Nucleus accumbens (tissue), 56 donors: ENCODE results near the gene DIPK1C.
A peak's percentile ranks its signal among the peaks of the same experiment; 100 is the strongest.

Experiments
- DNase-seq, 56 donors: peaks; one replicate each; lab custom pipeline; 2025; lab: John Stamatoyannopoulos, UW

Gene DIPK1C

DNA sequence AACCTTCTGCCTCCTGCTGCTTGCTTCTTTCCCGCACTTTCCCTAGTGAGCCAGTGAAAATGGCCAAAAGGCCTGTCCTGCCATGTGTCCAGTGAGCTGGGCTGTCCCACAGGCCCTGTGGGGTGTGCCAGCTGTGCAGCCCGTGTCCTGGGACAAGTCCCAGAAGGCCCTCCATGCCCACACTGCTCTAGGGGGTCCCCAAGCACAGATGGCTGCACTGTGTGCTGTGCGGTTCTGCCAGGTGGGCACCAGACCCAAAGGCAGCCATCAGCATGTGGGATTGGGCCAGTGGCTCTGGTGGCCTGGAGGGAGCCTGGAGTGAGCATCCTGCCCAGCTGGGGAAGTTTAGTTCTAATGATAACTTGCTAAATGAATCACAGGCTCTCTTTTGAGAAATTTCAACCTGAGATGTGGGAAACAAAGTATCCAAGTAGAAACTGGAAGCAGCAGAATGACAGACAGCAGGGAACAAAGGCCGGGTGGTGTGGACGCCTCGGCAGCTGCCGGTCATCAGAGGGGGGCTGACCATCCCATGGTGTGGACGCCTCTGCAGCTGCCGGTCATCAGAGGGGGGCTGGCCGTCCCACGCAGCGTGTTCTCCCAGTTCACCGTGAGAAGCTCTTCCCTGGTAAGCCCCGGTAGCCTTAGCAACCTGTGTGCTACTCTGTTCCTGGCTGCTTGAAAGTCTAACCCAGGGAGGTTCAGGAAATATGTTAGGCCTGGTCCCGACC is 29.2 kb upstream of the DIPK1C start:
- peak in 6 of 56 donors; percentile 13 to 36 (median 30) for DNase-seq

DNA sequence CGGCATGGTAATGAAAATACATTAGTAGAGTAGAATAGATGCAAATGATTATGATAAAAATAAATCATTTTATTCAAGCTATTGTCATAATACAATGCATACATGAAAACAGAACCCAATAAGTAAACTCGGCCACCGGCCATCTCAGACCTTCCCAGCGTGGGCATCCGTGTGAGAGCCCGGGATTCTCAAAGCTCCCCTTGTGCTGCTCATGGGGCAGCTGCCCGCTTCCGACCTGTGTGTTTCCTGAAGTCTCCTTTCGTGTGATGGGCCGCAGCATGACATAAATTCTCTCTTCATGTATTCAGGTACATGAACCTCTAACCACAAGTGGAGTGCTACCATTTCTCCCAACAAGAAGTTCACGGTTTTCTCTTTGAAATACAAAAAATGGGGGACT is 25.6 kb upstream of the DIPK1C start:
- no peak for DNase-seq

DNA sequence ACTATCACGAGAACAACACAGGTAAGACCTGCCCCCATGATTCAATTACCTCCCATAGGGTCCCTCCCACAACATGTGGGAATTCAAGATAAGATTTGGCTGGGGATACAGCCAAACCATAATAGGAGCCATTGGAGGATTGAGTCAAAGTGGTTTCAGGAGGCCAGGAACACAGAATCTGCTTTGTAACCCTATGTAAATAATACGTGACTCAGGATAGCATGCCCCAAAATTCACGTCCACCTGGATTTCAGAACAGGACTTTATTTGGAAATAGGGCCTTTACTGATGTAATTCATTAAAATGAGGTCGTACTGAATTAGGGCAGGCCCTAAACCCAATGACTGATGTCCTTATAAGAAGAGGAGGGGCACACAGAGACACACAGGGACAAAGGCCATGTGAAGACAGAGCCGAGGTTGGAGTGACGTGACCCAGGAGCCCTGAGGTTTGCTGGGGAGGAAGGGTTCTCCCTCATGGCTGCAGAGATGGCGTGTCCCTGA is 23.1 kb upstream of the DIPK1C start:
- DNase-seq, result no peak

DNA sequence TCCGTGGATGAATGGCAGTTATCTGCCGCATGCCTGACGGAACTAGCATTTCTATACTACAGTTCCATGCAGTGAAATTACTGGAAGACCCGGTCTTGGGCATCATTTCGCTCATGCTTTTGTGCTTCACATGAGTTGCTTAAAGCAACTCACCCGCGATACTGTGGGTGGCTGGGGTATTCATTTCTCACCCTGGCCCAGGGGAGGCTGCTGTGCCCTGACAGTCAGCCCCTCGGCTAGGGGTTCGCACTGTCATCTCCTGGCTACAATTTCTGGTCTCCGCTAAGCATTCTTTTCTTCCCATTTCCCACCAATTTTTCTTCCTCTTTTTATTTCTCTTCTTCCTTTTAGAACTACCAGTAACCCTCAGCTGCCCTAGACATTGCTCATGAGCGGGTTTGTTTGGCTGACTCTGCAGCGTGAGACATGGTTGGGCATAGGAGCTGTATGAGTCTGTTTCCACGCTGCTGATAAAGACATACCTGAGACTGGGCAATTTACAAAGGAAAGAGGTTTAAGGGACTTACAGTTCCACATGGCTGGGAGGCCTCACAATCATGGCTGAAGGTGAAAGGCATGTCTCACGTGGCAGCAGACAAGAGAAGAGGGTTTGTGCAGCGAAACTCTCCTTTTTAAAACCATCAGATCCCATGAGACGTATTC is 22.5 kb upstream of the DIPK1C start:
- no peak for DNase-seq

DNA sequence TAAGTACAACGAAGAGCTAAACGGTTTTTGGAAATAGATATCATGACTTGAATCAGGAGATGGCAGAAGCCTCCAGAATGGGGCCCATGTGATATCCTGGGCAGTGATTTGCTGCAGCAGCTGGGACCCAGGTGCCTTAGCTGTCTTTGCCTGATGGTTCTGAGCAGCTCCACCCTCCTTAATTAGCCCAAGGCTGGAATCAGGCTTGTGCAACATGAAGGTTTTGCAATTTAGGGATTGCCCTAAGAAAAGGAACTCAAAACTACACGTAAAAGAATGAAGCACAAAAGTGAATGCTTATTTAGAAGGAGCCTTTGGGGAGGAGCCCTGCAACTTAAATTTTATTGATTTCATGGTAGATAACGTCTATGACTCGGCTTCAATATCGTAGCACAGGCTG is 21.8 kb upstream of the DIPK1C start:
- DNase-seq, result no peak

DNA sequence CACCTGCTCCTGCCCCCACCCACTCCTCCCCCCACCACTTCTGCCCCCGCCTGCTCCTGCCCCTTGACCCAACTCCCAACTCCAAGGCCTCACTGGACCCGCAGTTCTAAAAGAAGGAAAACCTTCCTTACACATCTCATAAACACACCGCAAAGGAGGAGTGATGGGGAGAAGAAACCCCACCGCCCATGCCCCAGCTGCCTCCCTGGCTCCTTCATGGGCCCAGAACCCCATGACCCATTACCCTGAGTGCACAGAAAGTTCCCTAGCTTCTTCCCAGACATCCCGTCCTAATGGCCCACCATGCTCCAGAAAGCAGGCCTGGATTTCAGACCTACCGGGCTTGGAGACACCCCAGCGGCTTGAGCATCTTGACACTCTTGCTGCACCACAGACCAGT is 21.2 kb upstream of the DIPK1C start:
- no peak for DNase-seq

DNA sequence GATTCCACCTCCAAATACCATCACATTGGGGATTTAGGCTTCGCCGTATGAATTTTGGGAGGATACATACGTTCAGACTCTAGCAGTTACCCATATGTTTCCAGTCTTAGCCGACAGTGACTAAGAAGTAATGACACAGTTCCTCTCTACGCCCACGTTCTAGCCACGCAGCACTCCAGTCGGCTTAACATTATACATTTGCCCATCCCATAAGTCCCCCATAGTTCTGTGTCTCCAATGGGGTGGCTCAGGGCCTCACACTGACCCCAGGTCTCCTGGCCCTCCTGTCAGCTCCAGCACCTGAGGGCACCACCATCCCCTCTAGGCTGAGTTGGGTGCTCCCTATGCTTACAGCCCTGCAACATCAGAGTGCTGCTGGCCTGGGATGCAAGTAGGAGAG is 20.7 kb upstream of the DIPK1C start:
- DNase-seq, result no peak

DNA sequence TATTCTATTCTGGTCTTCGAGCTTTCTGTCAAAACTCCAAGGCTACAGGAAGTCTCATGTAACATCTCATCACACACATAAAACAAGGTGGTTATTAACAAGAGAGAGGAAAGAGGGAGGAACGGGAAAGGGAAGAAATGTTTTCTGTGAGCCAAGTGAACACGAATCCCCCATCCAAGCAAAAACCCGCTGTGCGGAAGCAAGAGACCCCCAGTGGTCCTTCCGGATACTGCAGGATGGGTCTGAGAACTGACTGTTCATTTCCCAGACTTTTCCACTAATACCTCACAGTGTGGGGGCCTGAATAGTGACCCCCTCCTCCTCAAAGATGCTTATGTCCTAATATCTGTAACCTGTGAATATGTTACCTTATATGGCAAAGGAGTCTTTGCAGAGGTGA is 19.0 kb upstream of the DIPK1C start:
- DNase-seq, result peak in 44 of 56 donors; percentile 5 to 82 (median 48)

DNA sequence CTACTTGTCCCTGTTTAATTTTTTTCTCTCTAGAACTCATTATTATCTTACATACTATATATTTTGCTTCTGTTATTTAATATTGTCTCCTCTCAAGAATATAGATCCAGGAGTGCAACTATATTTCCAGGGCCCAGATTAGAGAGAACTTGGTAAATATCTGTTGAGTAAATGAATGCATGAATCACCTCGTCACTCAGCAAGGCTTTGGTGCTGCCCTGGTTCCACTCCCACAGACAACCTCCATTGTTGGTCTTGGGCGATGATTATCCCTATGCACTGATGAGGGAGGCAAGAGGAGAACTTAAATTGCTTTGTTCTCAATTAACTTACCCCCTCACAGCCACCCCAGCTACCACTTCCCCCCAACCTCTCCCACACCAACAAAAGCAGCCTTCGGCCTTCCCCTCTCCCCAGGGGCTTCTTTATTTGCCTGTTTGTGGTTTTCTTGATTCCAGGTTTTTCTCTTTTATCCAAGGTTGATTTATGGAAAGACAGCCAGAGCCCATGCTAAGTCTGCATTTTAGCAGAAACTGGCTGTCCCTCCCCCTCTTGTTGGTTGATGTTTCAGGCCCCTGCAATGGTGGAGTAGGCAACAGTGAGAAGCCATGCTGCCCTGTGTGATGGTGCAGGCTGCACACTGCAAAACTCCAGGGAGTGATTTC is 17.0 kb upstream of the DIPK1C start:
- no peak for DNase-seq

DNA sequence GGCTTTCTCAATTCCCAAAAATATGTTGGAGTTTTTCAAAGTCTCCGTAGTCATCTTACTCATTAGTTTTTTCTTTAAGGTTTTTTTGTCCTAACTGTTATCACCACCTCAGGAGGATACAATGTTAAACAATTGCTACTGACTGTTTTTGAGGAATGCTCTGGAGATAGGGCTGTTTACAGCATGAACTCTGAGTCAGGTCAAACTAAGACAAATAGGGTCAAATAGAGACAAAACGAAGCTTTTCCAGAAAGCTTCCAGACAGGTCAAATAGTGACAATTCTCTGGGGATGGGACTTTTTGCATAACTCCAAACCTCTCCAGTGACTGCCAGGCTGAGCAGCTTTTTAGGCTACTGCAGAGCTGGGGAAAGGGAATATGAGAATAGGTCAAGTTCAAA is 15.2 kb upstream of the DIPK1C start:
- no peak for DNase-seq

DNA sequence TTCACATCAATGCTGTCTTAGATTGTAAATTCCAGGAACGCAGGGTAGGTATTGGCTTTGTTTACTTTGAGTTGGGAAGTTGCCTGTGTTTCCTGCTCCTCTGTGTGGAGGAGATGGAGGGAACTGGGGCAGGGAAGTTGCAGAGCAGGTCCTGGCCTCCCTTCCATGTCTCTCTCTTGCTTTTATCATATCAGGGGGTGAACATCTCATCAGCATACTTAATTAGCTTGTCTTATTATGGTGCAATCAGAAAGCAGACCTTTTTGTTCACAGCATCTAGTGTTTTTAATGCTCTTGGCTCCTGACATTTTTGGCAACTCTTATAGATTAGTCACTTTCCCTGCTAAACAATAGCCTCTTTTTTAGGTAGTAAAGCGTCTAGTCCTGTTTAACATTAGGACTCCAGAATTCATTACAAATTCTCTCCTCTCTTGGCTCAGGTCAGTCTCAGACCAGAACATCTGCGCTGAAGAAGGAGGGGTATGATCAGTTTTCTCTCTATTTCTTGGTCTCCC is 11.5 kb upstream of the DIPK1C start:
- peak in 1 of 56 donors; percentile 35 for DNase-seq

DNA sequence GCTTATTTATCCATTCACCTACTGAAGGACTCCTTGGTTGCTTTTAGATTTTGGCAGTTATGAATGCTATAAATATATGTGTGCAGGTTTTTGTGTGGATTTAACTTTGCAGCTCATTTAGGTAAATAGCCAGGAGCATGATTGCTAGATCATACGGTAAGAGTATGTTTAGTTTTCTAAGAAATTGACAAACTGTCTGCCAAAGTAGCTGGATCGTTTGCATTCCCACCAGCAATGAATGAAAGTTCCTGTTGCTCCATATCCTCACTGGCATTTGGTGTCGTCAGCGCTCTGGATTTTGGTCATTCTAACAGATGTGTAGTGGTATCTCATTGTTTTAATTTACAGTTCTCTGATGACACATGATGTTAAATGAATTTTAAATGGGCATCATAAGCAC is 8.7 kb upstream of the DIPK1C start:
- DNase-seq, result no peak

DNA sequence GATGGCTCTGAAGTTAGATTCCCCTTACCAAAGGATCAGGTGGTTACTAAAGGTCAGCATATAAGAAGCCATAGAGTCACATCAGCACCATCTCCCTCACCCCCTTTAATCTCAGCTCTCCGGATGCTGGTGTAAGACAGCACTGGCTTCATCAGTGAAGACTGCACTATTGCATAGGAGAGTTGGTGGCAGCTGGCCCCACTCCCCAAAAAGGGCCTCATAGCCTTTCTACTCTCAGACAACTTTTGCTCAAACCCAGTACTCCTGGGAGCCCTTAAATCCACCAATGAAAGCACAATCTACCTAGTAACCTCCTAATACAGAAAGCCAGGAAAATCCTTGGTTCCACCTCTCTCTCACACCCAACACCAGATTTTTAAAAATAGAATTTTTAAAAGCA is 6.9 kb upstream of the DIPK1C start:
- DNase-seq, result no peak

DNA sequence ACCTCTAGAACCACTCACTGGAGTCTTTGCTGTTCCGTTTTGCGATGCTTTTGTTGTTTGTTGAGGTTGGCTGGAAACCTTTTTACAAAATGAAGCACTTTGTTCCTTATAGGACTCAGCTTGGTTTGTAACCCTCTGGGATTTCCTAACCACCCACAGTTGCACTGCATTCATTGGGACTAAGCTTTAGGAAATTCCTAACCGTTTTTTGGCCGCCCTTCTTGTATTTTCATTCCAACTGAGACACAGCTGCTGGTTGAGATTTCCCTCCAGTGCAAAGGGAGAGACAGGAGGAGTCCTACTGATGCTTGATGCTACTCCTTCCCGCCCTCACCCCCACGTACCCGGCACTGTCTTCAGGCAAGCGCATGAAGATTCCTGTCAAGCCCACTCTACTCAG is 6.1 kb upstream of the DIPK1C start:
- no peak for DNase-seq

DNA sequence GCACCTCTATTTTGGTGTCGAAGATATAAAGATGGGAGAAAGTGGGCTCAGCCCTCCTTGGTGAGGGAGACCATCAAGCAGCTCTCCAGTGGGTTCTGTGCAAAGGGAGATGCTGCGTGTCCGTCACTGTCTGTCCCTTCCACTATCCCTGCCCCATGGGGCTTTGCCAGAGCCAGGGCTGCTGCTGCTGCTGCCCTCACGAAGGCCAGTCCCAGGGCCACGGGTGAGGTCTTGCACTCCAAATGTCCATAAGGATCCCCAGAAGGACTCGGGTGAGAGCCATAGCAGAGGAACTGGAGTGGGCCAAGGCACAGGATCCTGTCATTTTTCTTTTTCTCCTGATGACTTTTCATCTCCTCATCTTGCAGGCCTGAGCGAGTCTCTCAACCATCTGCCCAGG is 3.7 kb upstream of the DIPK1C start:
- no peak for DNase-seq

DNA sequence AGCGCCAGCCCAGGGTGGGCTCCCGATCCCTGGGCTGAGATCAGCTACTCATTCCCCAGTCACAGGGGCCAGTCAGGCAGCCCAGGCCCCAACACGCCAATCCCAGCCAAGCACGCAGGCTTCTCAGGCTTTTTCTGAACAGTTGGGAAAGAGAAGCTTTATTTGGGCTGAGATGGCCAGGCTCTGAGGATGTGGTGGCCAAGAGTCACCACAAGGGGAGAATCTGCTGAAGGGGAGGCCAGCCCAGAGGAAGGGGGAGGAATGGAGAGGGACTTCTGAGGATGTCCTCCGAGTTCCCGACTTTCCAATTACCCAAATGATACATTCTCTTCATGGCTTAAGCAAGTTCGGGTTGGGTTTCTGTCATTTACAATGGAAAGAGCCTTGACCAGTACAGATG is 2.8 kb upstream of the DIPK1C start:
- DNase-seq, result peak in 20 of 56 donors; percentile 10 to 56 (median 26)

DNA sequence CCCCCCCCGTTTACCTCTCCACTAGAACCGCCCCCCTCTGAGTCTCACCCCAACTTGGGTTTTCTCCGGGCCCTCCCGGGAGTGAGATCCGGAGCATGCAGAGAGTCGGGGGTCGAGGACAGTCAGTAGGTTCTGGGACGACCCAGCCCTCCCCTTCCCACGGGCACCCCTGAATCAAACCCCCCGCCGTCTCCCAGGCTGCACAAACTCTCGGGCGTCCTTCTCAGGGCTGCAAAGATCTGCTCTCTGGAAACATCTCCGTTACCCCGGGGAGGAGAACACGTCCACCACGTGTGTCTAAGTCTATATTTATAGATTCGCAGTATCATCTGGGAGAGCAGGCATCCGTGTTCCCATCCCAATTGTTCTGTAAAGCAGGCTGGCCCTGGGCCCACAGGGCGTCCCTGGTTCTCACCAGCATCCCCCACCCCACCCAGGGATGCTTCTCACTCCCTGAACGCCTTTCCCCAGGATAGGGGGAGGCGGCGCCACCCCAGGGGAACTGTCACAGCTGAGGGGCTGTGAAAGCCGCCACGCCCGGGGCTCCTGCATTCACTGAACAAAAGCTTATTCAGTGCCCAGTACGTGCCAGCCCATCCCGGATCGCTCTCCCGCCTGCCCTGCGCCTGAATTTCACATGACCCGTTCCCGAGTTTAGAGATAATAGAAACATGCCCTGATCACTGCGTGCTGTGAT is 765 bp upstream of the DIPK1C start:
- peak in 54 of 56 donors; percentile 13 to 92 (median 78) for DNase-seq

DNA sequence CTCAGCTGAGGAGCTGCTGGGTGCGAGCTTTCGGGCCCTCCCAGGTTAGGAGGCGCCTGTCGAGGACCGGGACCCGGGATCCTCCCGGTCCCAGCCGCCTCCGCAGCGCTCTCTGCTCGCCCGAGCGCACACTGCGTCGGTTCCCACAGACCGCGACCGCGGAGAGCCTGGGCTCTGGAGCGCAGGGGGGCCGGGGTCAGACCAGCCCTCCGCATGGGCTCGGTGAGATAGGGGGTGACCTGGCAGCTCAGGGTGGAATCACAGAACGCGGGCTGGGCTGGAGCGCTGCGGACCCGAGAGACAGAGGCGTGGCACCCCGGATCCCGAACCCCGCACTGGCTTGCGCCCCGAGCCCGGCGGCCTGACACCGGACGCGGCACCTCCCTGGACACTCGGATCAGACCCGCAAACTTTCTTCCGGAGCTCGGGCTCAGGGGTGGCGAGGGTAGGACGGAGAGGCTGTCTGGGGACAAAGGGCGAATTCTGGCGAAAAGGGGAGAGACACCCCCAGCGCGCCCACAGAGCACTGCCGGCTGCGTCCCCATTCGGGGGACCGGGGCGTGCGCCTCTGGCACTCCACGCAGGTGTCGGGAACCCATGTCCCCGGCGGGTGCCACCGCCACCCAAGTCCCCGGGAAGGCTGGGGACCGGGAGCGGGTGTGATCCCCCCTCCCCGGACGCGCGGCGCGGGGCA is 612 bp downstream of the DIPK1C start:
- DNase-seq, result peak in 21 of 56 donors; percentile 14 to 74 (median 52)

DNA sequence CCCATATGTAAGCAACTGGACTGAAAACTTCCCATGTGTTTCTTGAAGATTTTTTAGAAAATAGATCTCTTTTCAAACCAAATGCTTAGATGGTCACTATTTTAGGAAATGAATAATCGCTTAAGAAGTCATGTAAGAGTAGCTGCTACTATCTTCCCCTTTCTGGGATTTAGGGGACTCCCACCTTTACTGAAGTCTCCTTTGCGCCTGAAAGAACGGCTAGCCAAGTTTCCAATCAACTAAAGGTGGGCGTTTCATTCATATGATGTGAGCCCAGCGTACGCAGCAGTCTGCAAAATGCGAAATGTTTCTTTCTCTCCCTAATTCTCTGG is 1.1 kb downstream of the DIPK1C start:
- DNase-seq, result no peak

DNA sequence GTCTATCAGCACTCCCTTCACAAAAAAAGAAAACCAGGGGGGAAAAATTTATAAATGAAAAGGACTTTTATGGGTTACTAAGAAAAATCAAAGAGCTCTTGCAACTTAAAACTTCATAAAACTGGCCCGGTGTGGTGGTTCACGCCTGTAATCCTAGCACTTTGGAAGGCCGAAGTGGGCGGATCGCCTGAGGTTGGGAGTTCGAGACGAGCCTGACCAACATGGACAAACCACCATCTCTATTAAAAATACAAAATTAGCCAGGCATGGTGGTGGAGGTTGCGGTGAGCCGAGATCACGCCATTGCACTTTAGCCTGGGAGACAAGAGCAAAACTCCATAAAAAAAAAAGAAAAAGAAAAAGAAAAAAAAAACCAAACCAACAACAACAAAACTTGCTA is 1.7 kb downstream of the DIPK1C start:
- no peak for DNase-seq
